AG10803 (cell line): ENCODE results near the gene OSCP1.
A peak's percentile ranks its signal among the peaks of the same experiment; 100 is the strongest.

ENCODE experiments used
- DNase-seq: peaks from one replicate; pipeline ENCODE4 v3.0.0; 2010; ENCODE audit warnings: low read depth
- H3K4me3 ChIP-seq: 2 replicates; pipeline ENCODE4 v1.5.1; 2011; ENCODE audit warnings: mild to moderate bottlenecking, low read length, control low read depth
- TF ChIP-seq, protein P1 (sequence below): conservative IDR thresholded peaks from 2 replicates; pipeline ENCODE4 v1.5.1; 2011; ENCODE audit warnings: mild to moderate bottlenecking, low read length, control low read depth, inconsistent platforms

The OSCP1 gene

DNA sequence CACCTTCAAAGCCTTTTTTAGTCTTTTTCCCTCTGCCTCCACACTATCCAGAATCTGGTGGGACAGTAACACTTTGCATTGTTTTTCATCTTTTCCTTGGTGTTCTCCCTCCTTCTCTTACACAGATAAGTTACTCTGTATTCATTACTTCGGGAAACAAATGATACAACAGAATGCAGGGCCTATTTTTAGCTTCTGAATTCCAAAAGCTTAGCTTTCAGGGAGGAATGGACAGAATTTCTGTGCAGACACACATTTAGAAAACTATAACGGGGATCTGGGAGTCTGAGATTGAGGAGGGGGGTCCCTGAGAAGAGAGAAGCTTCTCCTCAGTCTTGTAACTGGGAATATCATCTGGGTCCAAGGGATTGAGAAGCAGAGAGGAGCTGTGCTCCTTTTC lies 61.0 kb downstream of the OSCP1 start:
- H3K4me3 ChIP-seq, result no peak overlapping the region
- TF ChIP-seq, protein P1, sequence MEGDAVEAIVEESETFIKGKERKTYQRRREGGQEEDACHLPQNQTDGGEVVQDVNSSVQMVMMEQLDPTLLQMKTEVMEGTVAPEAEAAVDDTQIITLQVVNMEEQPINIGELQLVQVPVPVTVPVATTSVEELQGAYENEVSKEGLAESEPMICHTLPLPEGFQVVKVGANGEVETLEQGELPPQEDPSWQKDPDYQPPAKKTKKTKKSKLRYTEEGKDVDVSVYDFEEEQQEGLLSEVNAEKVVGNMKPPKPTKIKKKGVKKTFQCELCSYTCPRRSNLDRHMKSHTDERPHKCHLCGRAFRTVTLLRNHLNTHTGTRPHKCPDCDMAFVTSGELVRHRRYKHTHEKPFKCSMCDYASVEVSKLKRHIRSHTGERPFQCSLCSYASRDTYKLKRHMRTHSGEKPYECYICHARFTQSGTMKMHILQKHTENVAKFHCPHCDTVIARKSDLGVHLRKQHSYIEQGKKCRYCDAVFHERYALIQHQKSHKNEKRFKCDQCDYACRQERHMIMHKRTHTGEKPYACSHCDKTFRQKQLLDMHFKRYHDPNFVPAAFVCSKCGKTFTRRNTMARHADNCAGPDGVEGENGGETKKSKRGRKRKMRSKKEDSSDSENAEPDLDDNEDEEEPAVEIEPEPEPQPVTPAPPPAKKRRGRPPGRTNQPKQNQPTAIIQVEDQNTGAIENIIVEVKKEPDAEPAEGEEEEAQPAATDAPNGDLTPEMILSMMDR, result no peak
- no peak for DNase-seq

DNA sequence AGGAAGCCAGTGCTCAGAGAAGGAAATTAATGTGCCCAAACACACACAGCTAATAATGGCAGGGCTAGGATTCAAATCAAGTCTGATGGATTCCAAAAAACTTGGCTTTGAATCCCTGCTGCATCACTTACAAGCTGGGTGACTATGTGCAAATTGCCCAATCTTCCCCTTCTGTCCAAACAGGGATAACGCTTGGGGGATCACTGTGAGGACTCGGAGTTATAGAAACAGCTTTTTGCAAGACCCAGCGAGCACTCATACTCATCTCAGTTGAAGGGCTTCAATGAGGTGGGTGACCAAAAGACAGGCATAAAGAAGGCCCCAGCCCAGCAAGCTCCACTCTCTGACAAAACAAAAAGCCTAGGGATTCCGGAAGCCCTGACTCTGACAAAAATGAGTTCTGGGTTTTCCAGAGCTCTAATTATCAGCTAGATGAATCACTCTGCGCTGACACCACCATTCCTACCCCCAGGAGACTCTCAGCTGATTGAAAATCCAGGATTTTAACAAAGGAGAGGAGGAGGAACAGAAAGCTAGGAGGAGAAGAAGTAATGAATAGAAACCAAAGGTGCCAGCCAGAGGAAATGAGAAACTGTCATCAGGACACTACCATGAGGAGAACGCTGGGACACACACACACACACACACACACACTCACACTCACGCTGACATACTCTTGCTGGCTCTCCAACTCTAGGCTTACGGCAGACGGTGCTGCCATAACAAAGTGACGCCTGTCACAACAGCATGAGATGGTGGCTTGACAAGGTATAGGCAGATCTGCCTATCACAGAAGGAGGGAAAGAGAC lies 62.9 kb downstream of the OSCP1 start:
- TF ChIP-seq, protein P1, result no peak
- DNase-seq, result peak; percentile 94
- H3K4me3 ChIP-seq, result peak overlapping the region; percentile 54

GRCh38 chr1:36386265-36387140 lies 63.7 kb downstream of the OSCP1 start:
- H3K4me3 ChIP-seq, result peak overlapping the region; percentile 73
- TF ChIP-seq, protein P1, result 0 out of 2 replicates have a peak, but pooled peaks have one; percentile 2
- peak; percentile 100 for DNase-seq

GRCh38 chr1:36385410-36386264 lies 64.6 kb downstream of the OSCP1 start, which contains the start of gene STK40:
Gene STK40, minus strand, starts transcription at chr1:36385924. Its CDS starts 24,592 bp downstream, at chr1:36361332.
- H3K4me3 ChIP-seq, result peak within 1 kb of the TSS; percentile 75
- TF ChIP-seq, protein P1, result no peak
- peak; percentile 100 for DNase-seq

GRCh38 chr1:36384542-36385409 lies 65.5 kb downstream of the OSCP1 start:
- TF ChIP-seq, protein P1, result no peak
- DNase-seq, result peak; percentile 12
- H3K4me3 ChIP-seq, result peak overlapping the region; percentile 75

- H3K4me3 ChIP-seq, result no peak overlapping the region; the same call in 1 of the 2 replicates
- TF ChIP-seq, protein P1, result no peak
- no peak for DNase-seq
Measured at GRCh38 chr1:36383240-36383639, 67.0 kb downstream of the OSCP1 start.
